SU-DHL-6 (cell line): Measurements from ENCODE around the gene FOXC1.

Source experiments
- H2AFZ ChIP-seq: fragments of 200-600 bp; sonication (generic); 2 replicates; pipeline ENCODE4 v1.6.1; 2014; ENCODE audit warnings: low read depth, mild to moderate bottlenecking, moderate library complexity, mixed read lengths, antibody characterized with exemption, low read length; ENCODE audit not compliant: severe bottlenecking
- H3F3A ChIP-seq: fragments of 200-600 bp; shearing (Covaris generic); 2 replicates; pipeline ENCODE4 v1.6.0; 2016; ENCODE audit warnings: antibody characterized with exemption, mild to moderate bottlenecking; ENCODE audit not compliant: insufficient read depth
- H3K27ac ChIP-seq: fragments of 200-600 bp; sonication (generic); 2 replicates; pipeline ENCODE4 v1.5.1; 2016; ENCODE audit warnings: low read depth, mild to moderate bottlenecking, low read length, moderate library complexity, mixed read lengths
- H3K27me3 ChIP-seq: fragments of 200-600 bp; sonication (generic), shearing (Covaris generic); 2 replicates; pipeline ENCODE4 v1.6.0; 2014; ENCODE audit warnings: mild to moderate bottlenecking, low read length
- H3K36me3 ChIP-seq: fragments of 200-600 bp; sonication (generic); 2 replicates; pipeline ENCODE4 v1.6.1; 2014; ENCODE audit warnings: mild to moderate bottlenecking, low read length, mixed read lengths
- H3K4me2 ChIP-seq: fragments of 300-600, 200-600 bp; shearing (Covaris generic), sonication (generic); 2 replicates; pipeline ENCODE4 v1.6.0; 2014; ENCODE audit warnings: low read length, low read depth, mild to moderate bottlenecking; ENCODE audit not compliant: poor library complexity, severe bottlenecking
- H3K4me3 ChIP-seq: fragments of 200-600 bp; sonication (generic); 2 replicates; pipeline ENCODE4 v1.5.1; 2014; ENCODE audit warnings: antibody characterized with exemption, low read length, mild to moderate bottlenecking, mixed read lengths; ENCODE audit not compliant: insufficient read depth, poor library complexity, severe bottlenecking
- H3K79me2 ChIP-seq: fragments of 200-600 bp; sonication (generic); 2 replicates; pipeline ENCODE4 v1.6.1; 2014; ENCODE audit warnings: mild to moderate bottlenecking, low read length, moderate library complexity; ENCODE audit not compliant: insufficient read depth
- H3K9ac ChIP-seq: fragments of 200-600 bp; sonication (generic); 2 replicates; pipeline ENCODE4 v1.7.0; 2014; ENCODE audit warnings: mild to moderate bottlenecking, low read length
- H3K9me2 ChIP-seq: fragments of 200-600 bp; sonication (generic); replicated peaks from 2 replicates; pipeline ENCODE4 v1.6.1; 2014; ENCODE audit warnings: low read length; ENCODE audit not compliant: insufficient read depth
- H3K9me3 ChIP-seq: fragments of 200-600 bp; sonication (generic); 2 replicates; pipeline ENCODE4 v1.6.1; 2014; ENCODE audit warnings: low read length, mixed read lengths; ENCODE audit not compliant: insufficient read depth
- H4K20me1 ChIP-seq: fragments of 200-600 bp; sonication (generic); 2 replicates; pipeline ENCODE4 v1.6.1; 2014; ENCODE audit warnings: low read depth, mild to moderate bottlenecking, antibody characterized with exemption, low read length, moderate library complexity, mixed read lengths
- CTCF ChIP-seq: fragments of 200-600 bp; sonication (generic); IDR thresholded peaks from one replicate; pipeline ENCODE4 v1.5.1; 2017; ENCODE audit warnings: antibody characterized with exemption, mild to moderate bottlenecking, low read length, moderate library complexity; ENCODE audit not compliant: insufficient read depth, poor library complexity, severe bottlenecking
- EZH2phosphoT487 ChIP-seq: fragments of 200-600 bp; sonication (generic), shearing (Covaris generic); conservative IDR thresholded peaks from 2 replicates; pipeline ENCODE4 v1.6.1; 2018; ENCODE audit warnings: mild to moderate bottlenecking, antibody characterized with exemption, low read length, moderate library complexity, mixed read lengths

FOXC1 gene

GRCh38 chr6:1616701-1617463, 7.2 kb downstream of the FOXC1 start:
- Histone ChIP-seq H3K79me2 (no peaks in the 10 kb centered on the region), H3K36me3 (no peaks in the 10 kb centered on the region)

GRCh38 chr6:1617466-1618310, 8.0 kb downstream of the FOXC1 start:
- Histone ChIP-seq H3K4me2 (no peak overlapping the region), H3K9me2 (no peaks in the 10 kb centered on the region), H3K9ac (no peak overlapping the region), H3K4me3 (no peak overlapping the region), H3K36me3 (no peaks in the 10 kb centered on the region), H3K9me3 (no peaks in the 10 kb centered on the region), H3F3A (peaks cover 7% of the 10 kb centered on the region), H3K27me3 (no peaks in the 10 kb centered on the region), H3K27ac (no peak overlapping the region), H4K20me1 (no peaks in the 10 kb centered on the region), H2AFZ (no peak overlapping the region), H3K79me2 (no peaks in the 10 kb centered on the region)
- TF ChIP-seq CTCF (no peak), EZH2phosphoT487 (no peak)

More at GRCh38 chr6:1616701-1617463, 7.2 kb downstream of the FOXC1 start:
- Histone ChIP-seq H3F3A (peaks cover 15% of the 10 kb centered on the region), H3K27me3 (no peaks in the 10 kb centered on the region), H3K4me2 (no peak overlapping the region), H3K27ac (no peak overlapping the region), H3K4me3 (no peak overlapping the region), H3K9me2 (no peaks in the 10 kb centered on the region), H3K9me3 (no peaks in the 10 kb centered on the region), H2AFZ (no peak overlapping the region), H3K9ac (no peak overlapping the region), H4K20me1 (no peaks in the 10 kb centered on the region)
- TF ChIP-seq EZH2phosphoT487 (no peak), CTCF (no peak)

- Histone ChIP-seq H3K4me2 (no peak overlapping the region), H3K4me3 (no peak overlapping the region)
These were observed 8.8 kb downstream of the FOXC1 start for GRCh38 chr6:1618311-1619097.

More at GRCh38 chr6:1618311-1619097, 8.8 kb downstream of the FOXC1 start:
- H3K9me2 ChIP-seq: no peaks in the 10 kb centered on the region
- H3F3A ChIP-seq: no peaks in the 10 kb centered on the region
- H3K9ac ChIP-seq: no peak overlapping the region
- TF ChIP-seq CTCF (no peak), EZH2phosphoT487 (no peak)
- H3K27me3 ChIP-seq: no peaks in the 10 kb centered on the region
- H2AFZ ChIP-seq: no peak overlapping the region
- H3K27ac ChIP-seq: no peak overlapping the region
- no peaks in the 10 kb centered on the region for H3K9me3 ChIP-seq
- no peaks in the 10 kb centered on the region for H3K36me3 ChIP-seq
- no peaks in the 10 kb centered on the region for H3K79me2 ChIP-seq
- no peaks in the 10 kb centered on the region for H4K20me1 ChIP-seq
